ENCODE data around the gene DGKB. TPM values are rescaled to one million over a fixed set of nuclear protein-coding genes. Genes with fewer than 3 reads are reported as not detected.

The DGKB gene
- total and polyA plus RNA-seq, 2 of the 8 experiments (the other 6 are each of a cell fraction or from before 2014, with no cell fraction given) = 1.9 to 2.6 TPM

- Histone ChIP-seq H3K23ac (ENCODE audit: insufficient read length) (no peak overlapping the region), H2AFZ (ENCODE audit: low read length) (no peak overlapping the region), H4K8ac (ENCODE audit: extremely low read depth, insufficient read depth, low read length) (no peak overlapping the region), H3K18ac (ENCODE audit: extremely low read depth, low read length) (no peak overlapping the region), H2BK20ac (ENCODE audit: low read length) (no peak overlapping the region), H3K9me3 (ENCODE audit: insufficient read depth in 2 of 2, low read depth in 1 of 2, low read length in 1 of 2) (no peaks in the 10 kb centered on the region), H2BK15ac (ENCODE audit: low read length) (no peak overlapping the region), H3K4me2 (ENCODE audit: insufficient read depth in 1 of 2, low read depth in 2 of 2, low read length in 2 of 2) (no peak overlapping the region), H3K27ac (ENCODE audit: low read depth, low read length) (no peak overlapping the region), H4K20me1 (replicated peaks in 1 of 2; ENCODE audit: control insufficient read depth in 1 of 2, insufficient read depth in 2 of 2, low read length in 2 of 2) (no peaks in the 10 kb centered on the region), H2BK120ac (replicated peaks; ENCODE audit: low read depth, low read length) (no peak overlapping the region), H3K4me3 (ENCODE audit: extremely low read depth in 1 of 4, insufficient read depth in 2 of 4, low read depth in 3 of 4, low read length in 4 of 4) (no peak overlapping the region), H3K4ac (replicated peaks; ENCODE audit: insufficient read length, low read depth, low read length) (no peak overlapping the region), H3K4me1 (replicated peaks in 1 of 4; ENCODE audit: control insufficient read depth in 3 of 4, insufficient read depth in 4 of 4, low read length in 3 of 4) (peaks cover 0 to 2% (median 0%) of the 10 kb centered on the region in 4 experiments; a peak in 1 of 7 replicates), H3K79me2 (ENCODE audit: control insufficient read depth in 1 of 2, insufficient read depth in 2 of 2, low read length in 2 of 2) (no peaks in the 10 kb centered on the region), H3K14ac (ENCODE audit: insufficient read length) (no peak overlapping the region), H4K5ac (ENCODE audit: insufficient read length, low read depth, low read length) (no peak overlapping the region), H3K9ac (replicated peaks in 1 of 4; ENCODE audit: extremely low read depth in 1 of 4, low read depth in 3 of 4, low read length in 3 of 4) (no peak overlapping the region), H2AK5ac (ENCODE audit: low read depth, low read length) (no peak overlapping the region), H3K79me1 (ENCODE audit: low read depth, low read length) (no peaks in the 10 kb centered on the region), H3K23me2 (ENCODE audit: low read depth, low read length) (no peaks in the 10 kb centered on the region), H4K91ac (replicated peaks; ENCODE audit: insufficient read length, low read length) (no peak overlapping the region), H3K36me3 (ENCODE audit: control insufficient read depth in 2 of 4, insufficient read depth in 4 of 4, low read length in 3 of 4) (no peaks in the 10 kb centered on the region), H3K56ac (replicated peaks; ENCODE audit: insufficient read length, low read depth, low read length) (no peak overlapping the region), H2BK12ac (ENCODE audit: low read depth, low read length) (no peak overlapping the region), H3K27me3 (replicated peaks in 1 of 4; ENCODE audit: control insufficient read depth in 3 of 4, extremely low read depth in 1 of 4, insufficient read depth in 3 of 4, low read length in 3 of 4) (no peaks in the 10 kb centered on the region), H2BK5ac (ENCODE audit: low read depth, low read length) (no peak overlapping the region)
- TF ChIP-seq POLR2AphosphoS5 (IDR thresholded peaks at IDR 0.05; ENCODE audit: low read depth, low read length) (no peak), CEBPB (IDR thresholded peaks at IDR 0.05; ENCODE audit: low read depth, low read length) (no peak), GTF2F1 (IDR thresholded peaks at IDR 0.05; ENCODE audit: borderline replicate concordance, low read depth, low read length) (no peak), TAF7 (optimal IDR thresholded peaks at IDR 0.05; ENCODE audit: borderline replicate concordance, low read depth, low read length) (no peak), CBX8 (IDR thresholded peaks at IDR 0.05; ENCODE audit: borderline replicate concordance, low read depth, low read length) (no peak), TAF1 (IDR thresholded peaks at IDR 0.05; ENCODE audit: low read depth, low read length) (no peak), EGR1 (IDR thresholded peaks at IDR 0.05; ENCODE audit: borderline replicate concordance, low read depth, low read length) (no peak), SIX5 (IDR thresholded peaks at IDR 0.05; ENCODE audit: low read depth, low read length) (no peak)
- WGBS, 2 experiments (ENCODE audit: extremely low coverage in 1 of 2, insufficient coverage in 1 of 2, insufficient read length in 1 of 2, insufficient replicate concordance in 2 of 2, low coverage in 1 of 2, low lambda C conversion rate in 2 of 2, missing lambda C conversion rate in 1 of 2) = 97% methylated on average over 2 of the region's 2 CpGs; no CpG with 5 or more reads in 1 of the 2 experiments
- ChIA-PET CTCF (ENCODE audit: partially characterized antibody) (no interaction called here), POLR2A (ENCODE audit: partially characterized antibody) (no interaction called here)
- FAIRE-seq (no peak), DNase-seq (ENCODE audit: low read depth in 1 of 2, low spot score in 2 of 2) (no peak)
These were observed 703.2 kb downstream of the DGKB start for GRCh38 chr7:14199336-14199735.

Measured in H1 (cell line).